Erythroblast (primary cell): ENCODE results near the gene XPO5.
"Not testable (repeated sequence)": the region's sequence is repeated elsewhere in the genome, so short reads cannot be mapped to it uniquely, and the experiment has no call there.

Experiments used
- DNase-seq, 2 experiments: peaks; one replicate each; lab custom pipeline; 2025; lab: John Stamatoyannopoulos, UW
- GATA1 ChIP-seq: IDR thresholded peaks from 2 replicates; pipeline ENCODE4 v1.6.1; 2011; ENCODE audit warnings: low read depth, mild to moderate bottlenecking, control low read depth, low read length, moderate library complexity
- POLR2A ChIP-seq: IDR thresholded peaks from 2 replicates; pipeline ENCODE4 v1.6.1; 2011; ENCODE audit warnings: mild to moderate bottlenecking, low read length

The XPO5 gene

GRCh38 chr6:43504756-43505593, 70.9 kb downstream of the XPO5 start:
- TF ChIP-seq POLR2A (no peak), GATA1 (no peak)

GRCh38 chr6:43503443-43503842, 72.4 kb downstream of the XPO5 start:
- no peak for DNase-seq
- no peak for TF ChIP-seq GATA1
- TF ChIP-seq POLR2A, result no peak

More at GRCh38 chr6:43504756-43505593, 70.9 kb downstream of the XPO5 start:
- DNase-seq, result no peak

DNA sequence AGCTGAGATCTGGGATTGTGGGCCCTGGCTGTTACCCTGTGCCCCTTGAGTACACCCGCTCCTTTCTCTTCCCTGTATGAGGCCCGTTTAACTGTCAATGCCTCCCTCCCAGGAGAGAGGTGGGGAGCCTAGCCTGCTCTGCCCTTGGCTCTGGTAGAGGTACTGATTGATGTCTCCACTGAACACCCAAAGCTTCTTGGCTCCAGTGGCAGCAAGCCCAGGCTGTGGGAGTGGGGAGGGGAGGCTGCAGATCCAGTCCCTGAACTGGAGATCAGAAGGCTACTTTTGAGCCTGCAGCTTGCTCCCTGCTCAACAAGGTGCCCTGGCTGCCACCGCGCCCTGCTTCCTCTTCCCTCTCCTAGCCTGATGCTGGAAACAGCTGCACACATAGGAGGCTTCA, 73.2 kb downstream of the XPO5 start:
- TF ChIP-seq POLR2A (no peak), GATA1 (no peak)
- DNase-seq, result no peak

GRCh38 chr6:43500921-43501320, 74.9 kb downstream of the XPO5 start:
- no peak for TF ChIP-seq GATA1
- no peak for TF ChIP-seq POLR2A

DNA sequence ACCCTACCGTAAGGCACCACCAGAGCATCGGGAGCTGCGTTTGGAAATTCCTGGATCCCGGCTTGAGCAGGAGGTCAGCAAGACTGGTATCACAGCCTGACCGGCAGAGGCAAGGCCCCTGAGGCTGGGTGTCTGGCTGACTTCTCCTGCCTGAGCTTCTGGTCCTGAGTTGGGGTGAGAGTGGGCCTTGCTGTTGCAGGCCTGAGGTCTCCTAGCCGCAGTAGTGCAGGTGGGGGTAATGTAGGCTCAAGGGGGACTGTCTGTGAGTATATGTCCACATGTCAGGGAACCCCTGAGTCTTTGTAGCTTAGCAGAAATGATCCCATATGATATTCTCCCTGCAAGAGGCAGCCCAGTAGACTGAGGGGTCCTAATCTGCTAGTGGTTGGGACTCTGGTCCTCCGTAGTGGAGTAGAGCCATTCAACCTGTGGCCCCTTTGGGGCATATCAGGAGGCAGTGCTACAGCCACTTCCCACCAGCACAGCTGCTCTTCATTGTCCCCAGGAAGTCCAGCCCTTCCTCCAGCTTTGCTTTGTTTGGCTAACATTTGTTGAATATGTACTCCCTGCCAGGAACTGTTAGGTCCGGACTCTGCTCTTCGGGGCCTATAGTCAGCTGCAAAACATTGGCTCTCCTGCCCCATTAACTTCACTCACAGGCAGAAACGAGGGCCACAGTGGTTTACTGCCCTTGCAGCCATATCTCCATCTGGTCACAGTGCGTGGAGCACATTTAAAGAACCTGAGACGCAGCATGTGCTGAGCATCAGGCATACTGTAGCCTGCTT, 76.6 kb downstream of the XPO5 start:
- no peak for DNase-seq
- TF ChIP-seq POLR2A (no peak), GATA1 (no peak)

More at GRCh38 chr6:43500921-43501320, 74.9 kb downstream of the XPO5 start:
- DNase-seq, result no peak

DNA sequence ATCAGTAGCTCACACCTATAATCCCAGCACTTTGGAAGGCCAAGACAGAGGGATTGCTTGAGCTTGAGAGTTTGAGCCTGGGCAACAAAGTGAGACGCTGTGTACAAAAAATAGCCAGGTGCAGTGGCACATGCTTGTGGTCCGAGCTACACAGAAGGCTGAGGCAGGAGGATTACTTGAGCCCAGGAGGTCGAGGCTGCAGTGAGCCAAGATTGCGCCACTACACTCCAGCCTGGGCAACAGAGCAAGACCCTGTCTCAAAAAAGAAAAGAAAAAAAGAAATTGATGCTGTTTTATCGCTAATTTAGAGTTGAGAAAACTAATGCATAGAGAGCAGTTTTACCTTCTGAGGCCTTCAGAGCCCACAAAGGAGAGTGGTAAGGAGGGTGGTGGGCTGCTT, 77.5 kb downstream of the XPO5 start:
- not testable (repeated sequence) for DNase-seq

- TF ChIP-seq POLR2A, result no peak
- TF ChIP-seq GATA1, result no peak
- DNase-seq, result no peak
Observed at GRCh38 chr6:43497689-43498088, 78.1 kb downstream of the XPO5 start.

DNA sequence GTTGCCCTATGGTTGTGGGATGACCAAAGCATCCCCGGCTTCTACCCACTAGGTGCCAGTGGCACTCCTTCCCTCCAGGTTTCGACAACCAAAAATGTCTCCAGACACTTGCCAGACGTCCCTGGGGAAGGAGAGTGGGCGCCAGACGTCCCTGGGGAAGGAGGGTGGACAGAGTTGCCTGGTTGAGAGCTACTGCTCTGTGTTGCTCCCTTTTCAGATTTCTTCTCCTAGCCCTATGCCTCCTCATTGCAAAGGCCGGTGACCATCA, 78.8 kb downstream of the XPO5 start:
- TF ChIP-seq GATA1 (no peak), POLR2A (no peak)
- no peak for DNase-seq

DNA sequence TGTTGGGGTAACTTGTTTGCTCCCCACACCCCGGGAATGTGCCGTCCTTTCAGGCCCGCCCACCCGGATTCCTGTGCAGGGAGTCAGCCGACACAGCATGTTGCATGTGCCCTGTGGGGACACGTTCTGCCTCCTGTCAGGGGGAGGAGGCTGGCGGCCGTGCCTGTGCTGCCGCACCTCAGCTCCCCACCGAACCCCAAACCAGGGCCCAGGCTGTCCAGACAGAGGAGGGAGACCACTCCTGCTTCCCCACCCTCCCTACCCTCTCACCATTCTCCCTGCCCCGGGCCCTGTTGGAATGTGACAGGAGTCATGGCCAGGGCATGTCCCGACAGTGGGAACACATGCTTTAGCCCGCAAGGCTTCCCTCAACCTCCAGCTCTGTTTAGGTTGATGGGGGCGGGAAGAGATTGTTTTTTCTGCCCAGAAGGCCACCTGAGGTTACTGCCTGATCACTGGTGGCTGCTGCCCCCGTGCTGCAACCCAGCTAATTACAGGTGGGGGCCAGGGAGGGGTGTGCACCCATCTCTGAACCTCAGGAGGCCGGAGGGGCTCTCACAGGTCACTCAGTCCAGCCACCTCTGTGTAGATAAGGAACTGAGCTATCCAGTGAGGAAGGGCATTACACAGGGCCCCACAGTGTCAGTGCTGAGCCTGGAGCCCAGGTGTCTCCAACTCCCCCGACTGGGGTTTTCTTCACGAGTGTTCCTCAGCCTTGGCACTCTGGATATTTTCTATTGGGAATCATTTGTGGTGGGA, 79.3 kb downstream of the XPO5 start:
- peak; percentile 30 to 48 for DNase-seq
- TF ChIP-seq POLR2A (no peak), GATA1 (no peak)

DNA sequence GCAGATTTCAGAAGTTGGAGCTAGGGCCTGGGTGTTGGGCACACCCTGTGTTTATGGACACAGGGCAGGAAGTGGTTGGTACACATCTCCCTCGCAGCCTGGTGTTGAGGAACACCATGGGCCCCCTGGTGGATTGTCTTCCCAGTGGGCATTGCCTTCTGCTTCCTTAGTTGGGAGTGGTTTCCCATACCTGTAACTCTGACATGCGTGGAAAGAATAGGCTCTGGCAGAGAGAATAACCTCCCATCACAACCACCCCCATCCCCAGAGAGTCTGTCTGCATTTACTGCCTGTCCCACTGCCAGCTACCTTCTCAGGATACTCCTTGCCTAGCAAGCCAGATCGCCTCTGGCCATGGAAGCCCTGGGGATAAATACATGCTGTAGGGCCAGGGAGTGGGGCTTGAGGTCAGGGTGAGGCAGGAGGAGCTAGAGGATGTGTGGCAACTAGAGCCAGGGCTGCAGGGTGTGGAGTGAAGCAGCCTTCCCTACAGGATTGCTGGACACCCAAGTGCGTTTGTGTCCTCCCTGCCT, 80.4 kb downstream of the XPO5 start:
- TF ChIP-seq POLR2A (no peak), GATA1 (no peak)
- DNase-seq, result no peak

GRCh38 chr6:43494766-43495165, 81.1 kb downstream of the XPO5 start:
- TF ChIP-seq GATA1 (no peak), POLR2A (no peak)
- no peak for DNase-seq

- no peak for DNase-seq
- TF ChIP-seq GATA1, result no peak
- TF ChIP-seq POLR2A, result no peak
Observed at GRCh38 chr6:43494321-43494720, 81.5 kb downstream of the XPO5 start.

DNA sequence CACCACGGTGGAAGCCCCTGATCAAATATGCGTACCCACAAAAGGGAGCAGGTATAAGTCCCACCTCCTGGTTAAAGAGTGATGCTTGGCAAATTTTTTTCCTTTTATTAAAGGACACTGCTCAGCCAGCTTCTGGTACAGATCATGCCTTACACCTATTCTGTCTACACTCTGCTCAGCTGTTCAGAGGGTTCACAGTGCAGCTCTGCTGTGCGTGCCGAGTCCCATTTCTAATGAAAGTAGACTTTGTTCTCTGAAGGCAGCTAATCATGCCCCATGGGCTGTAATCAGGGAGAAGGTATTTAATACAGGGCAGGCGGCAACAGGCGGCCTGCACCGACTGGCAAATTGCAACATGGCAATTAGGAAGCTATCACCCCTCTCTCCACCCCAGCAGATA, 82.0 kb downstream of the XPO5 start:
- no peak for TF ChIP-seq POLR2A
- TF ChIP-seq GATA1, result no peak
- no peak for DNase-seq

- TF ChIP-seq GATA1 (no peak), POLR2A (no peak)
- DNase-seq, result no peak
Observed at GRCh38 chr6:43493230-43493629, 82.6 kb downstream of the XPO5 start.
